PC-3 (cell line): ENCODE data around the gene HOXB7.

Source experiments
- EZH2 ChIP-seq: fragments of 300-600 bp; sonication (generic); IDR thresholded peaks from one replicate; pipeline ENCODE4 v1.6.1; 2017; ENCODE audit warnings: antibody characterized with exemption, mild to moderate bottlenecking, low read length; ENCODE audit not compliant: unreplicated experiment
- TF ChIP-seq, protein P1 (sequence below): fragments of 300-600 bp; sonication (generic); conservative IDR thresholded peaks from 2 replicates; pipeline ENCODE4 v1.5.1; 2017; ENCODE audit warnings: antibody characterized with exemption, low read depth, mild to moderate bottlenecking, low read length

DNA sequence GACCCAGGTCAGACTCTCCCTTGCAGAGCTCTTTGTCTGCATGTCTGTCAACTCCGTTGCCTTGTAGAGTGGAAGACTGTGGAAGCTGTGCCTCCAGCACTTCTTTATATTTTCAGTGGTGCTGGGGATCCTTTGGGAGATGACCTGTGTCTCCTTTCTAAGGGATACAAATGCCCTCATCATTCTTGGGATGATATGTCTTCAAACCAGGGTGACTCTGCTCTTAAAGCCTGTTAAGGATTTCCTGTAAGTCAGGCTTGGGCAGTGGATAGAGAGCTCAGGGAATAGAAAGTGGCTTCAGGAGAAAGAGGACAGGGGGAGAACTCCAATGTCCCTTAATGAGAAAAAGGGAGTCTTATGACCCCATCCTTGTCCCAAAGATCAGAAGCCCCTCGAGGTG is 22.3 kb downstream of the HOXB7 start:
- no peak for TF ChIP-seq EZH2
- TF ChIP-seq, protein P1, sequence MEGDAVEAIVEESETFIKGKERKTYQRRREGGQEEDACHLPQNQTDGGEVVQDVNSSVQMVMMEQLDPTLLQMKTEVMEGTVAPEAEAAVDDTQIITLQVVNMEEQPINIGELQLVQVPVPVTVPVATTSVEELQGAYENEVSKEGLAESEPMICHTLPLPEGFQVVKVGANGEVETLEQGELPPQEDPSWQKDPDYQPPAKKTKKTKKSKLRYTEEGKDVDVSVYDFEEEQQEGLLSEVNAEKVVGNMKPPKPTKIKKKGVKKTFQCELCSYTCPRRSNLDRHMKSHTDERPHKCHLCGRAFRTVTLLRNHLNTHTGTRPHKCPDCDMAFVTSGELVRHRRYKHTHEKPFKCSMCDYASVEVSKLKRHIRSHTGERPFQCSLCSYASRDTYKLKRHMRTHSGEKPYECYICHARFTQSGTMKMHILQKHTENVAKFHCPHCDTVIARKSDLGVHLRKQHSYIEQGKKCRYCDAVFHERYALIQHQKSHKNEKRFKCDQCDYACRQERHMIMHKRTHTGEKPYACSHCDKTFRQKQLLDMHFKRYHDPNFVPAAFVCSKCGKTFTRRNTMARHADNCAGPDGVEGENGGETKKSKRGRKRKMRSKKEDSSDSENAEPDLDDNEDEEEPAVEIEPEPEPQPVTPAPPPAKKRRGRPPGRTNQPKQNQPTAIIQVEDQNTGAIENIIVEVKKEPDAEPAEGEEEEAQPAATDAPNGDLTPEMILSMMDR = no peak
